Myocyte (in vitro differentiated cells): ENCODE data around the gene ACBD4. TPM values are rescaled to one million over a fixed set of nuclear protein-coding genes. Genes with fewer than 3 reads are reported as not detected.

Source experiments
- DNase-seq: peaks from one replicate; pipeline ENCODE4 v3.0.0-alpha.2; 2012; ENCODE audit warnings: low read depth
- microRNA-seq: library from miRNA; unstranded; fragments of <30 nt; microRNA quantifications from one replicate; pipeline ENCODE4, GENCODE V29; 2016
- total RNA-seq: library from RNA; depleted of rRNA; stranded (reverse); fragments of >200 nt; gene quantifications from 2 replicates; pipeline ENCODE4 v1.2.3, GENCODE V29; 2014

Gene ACBD4
- total RNA-seq, 1 donor from 2014 or later: 6.0 TPM

- DNase-seq: no peak
Measured at GRCh38 chr17:45189009-45189408, 53.5 kb downstream of the ACBD4 start.

GRCh38 chr17:45190503-45191255, 55.2 kb downstream of the ACBD4 start:
- DNase-seq: no peak

Small RNA genes lying within 50 kb of the gene (microRNA-seq; reads per million reads assigned to microRNA genes)
- not detected for gene MIR6784

Other genes with a start within 250 kb of the ACBD4 start
- gene EFTUD2, start 236.2 kb upstream of the ACBD4 start, total RNA-seq: 111 and 114 TPM in 2 replicates
- 0.68 and 2.3 TPM in 2 replicates for gene GFAP, start 220.2 kb upstream of the ACBD4 start, total RNA-seq
- 0.03 TPM in 1 of 2 replicates, not detected in the other for gene KIF18B, start 187.9 kb upstream of the ACBD4 start, total RNA-seq
- 0.11 TPM in 1 of 2 replicates, not detected in the other for gene C1QL1, start 167.4 kb upstream of the ACBD4 start, total RNA-seq
- gene DCAKD, start 84.1 kb upstream of the ACBD4 start, total RNA-seq: 67.0 and 75.5 TPM in 2 replicates
- gene NMT1, start 74.4 kb upstream of the ACBD4 start, total RNA-seq: 80.3 and 88.7 TPM in 2 replicates
- 61.3 and 187 TPM in 2 replicates for gene PLCD3, start 3.2 kb upstream of the ACBD4 start, total RNA-seq
- 21.0 and 28.4 TPM in 2 replicates for gene HEXIM1, start 12.8 kb downstream of the ACBD4 start, total RNA-seq
- 11.6 and 13.5 TPM in 2 replicates for gene HEXIM2, start 26.2 kb downstream of the ACBD4 start, total RNA-seq
- gene FMNL1, start 86.2 kb downstream of the ACBD4 start, total RNA-seq: 56.3 and 110 TPM in 2 replicates
- not detected in 2 replicates for gene SPATA32, start 126.4 kb downstream of the ACBD4 start, total RNA-seq
- gene MAP3K14, start 181.3 kb downstream of the ACBD4 start, total RNA-seq: 9.2 and 16.4 TPM in 2 replicates